DMS53 treated with DMSO at 0.1 percent for 48 hours (cell line): ENCODE measurements around the gene PCBD2.

ENCODE experiments used
- DNase-seq: peaks from one replicate; lab custom pipeline; 2025; ENCODE audit not compliant: unreplicated experiment; lab: John Stamatoyannopoulos, UW

Gene PCBD2

DNA sequence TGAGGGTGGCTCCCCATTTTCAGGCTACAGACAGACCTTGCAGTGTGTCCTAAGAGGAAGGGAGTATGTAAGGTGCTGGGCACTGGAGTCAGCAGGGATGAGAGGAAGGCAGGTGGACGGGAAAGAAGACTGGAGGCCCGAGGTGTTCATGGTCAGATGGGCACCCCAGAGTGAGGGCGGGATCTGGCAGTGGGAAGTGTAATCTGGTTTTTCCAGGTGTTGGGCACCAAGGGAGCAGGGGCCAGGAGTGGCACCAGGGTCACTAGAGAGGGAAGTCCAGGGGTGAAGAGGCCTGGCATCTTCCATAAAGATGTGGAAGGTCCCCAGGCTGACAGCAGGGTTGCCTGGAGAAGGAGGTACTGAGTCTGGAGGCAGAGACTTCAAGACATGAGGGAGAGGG is 99.4 kb downstream of the PCBD2 start:
- no peak for DNase-seq

DNA sequence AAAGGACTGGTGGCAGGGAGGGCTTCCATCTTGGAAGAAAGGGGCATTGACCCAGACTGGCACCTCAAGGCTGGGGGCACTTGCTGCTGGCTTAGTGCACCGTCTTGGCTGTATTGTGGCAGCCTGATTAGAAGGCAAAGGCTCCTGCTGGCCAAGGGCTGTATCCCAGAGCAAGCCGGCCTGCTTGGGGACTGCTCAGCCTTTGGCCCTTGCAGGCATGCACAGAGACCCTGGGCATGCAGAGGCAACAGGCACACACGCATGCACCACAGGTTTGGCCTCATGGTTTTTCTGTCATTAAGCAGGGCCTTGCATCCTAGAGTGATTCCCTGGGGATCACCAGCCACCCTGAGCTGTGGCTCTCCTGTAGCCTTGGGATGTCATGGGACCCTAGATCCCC is 100.1 kb downstream of the PCBD2 start:
- no peak for DNase-seq

DNA sequence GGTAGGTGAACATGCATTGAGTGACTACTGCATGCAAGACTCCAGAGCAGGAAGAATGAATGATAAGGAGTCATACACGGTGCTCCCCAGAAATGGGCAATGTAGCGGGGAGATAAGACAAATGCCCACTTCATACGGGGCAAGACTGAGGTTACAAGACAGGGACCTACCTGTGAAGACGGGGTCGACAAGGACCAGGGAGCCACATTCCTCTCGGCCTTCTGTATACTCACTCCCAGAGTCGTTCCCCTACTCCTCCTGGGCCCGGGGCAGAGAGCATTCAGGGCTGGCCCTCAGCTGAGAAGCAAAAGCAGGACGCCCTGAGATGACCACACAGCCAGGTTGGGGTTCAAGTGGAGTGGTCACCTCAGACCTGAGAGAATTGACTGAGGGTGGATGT is 102.4 kb downstream of the PCBD2 start:
- no peak for DNase-seq

DNA sequence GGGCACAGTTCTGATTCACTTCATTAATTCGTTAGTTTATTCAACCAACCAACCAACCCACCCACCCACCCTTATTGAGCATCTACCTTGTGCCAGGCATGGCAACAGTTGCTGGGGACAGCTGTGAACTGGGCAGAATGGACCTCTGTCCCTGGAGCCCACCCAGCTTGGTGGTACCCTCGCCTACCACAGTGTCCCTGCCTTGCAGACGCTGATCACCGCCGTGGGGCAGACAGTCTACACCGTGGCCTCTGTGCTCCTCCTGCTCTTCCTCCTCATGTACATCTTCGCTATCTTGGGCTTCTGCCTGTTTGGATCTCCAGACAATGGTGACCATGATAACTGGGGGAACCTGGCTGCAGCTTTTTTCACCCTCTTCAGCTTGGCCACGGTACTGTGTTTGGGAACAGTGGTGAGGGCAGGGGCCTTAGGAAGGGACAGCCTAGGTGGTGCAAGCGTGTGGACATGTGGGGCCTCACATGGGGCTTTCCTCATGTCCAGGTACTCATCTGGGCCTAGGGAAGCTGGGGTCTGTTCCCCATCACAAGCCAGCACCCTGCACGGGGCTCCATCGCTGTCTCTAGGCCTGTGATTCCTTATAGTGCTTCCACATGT is 102.9 kb downstream of the PCBD2 start:
- DNase-seq, result no peak

DNA sequence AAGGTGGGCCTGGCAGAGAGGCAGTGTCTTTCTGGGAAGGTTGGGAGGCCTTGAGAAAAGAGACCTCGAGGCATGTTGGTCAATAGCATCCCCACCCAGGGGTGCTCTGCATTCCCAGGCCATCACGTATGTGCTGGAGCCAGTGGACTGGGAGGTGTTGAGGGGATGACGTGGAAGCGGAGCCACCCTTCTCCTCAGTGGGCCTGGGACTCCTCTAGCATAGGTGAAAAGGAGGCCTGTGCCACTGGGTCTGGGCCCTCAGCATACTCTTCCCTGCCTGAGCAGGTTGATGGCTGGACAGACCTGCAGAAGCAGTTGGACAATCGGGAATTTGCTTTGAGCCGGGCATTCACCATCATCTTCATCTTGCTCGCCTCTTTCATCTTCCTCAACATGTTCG is 103.6 kb downstream of the PCBD2 start:
- no peak for DNase-seq

DNA sequence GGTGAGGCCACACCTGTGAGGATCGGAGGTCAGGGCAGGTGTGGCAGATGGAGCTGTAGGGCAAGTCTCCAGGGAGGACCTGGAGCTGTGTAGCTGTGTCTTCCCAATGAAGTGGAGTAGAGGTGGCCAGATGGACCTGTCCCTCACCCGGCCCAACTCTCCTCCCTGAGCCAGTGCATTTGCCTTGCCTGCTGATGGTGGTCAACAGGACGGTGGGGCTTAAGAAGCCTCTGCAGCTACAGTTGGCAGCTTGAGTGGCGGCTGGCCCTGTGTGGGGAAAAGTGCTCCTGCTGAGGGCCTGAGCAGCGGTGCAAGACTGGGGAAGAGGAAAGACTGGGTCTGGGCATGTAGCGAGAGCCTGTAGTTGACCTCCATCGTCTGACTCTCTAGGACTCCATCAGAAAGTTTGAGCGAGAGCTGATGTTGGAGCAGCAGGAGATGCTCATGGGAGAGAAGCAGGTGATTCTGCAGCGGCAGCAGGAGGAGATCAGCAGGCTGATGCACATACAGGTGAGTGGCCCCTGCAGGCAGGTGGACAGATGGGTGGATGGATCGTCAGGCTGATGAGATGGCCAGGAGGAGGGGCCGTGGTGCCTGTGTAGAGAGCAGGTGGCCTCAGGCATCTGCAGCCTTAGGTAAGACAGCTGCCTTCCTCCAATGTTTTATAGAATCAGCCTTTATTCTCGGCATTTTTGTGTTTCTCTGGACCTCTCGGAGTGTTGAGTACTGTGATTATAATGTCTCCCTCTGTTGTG is 104.2 kb downstream of the PCBD2 start:
- peak; percentile 95 for DNase-seq

DNA sequence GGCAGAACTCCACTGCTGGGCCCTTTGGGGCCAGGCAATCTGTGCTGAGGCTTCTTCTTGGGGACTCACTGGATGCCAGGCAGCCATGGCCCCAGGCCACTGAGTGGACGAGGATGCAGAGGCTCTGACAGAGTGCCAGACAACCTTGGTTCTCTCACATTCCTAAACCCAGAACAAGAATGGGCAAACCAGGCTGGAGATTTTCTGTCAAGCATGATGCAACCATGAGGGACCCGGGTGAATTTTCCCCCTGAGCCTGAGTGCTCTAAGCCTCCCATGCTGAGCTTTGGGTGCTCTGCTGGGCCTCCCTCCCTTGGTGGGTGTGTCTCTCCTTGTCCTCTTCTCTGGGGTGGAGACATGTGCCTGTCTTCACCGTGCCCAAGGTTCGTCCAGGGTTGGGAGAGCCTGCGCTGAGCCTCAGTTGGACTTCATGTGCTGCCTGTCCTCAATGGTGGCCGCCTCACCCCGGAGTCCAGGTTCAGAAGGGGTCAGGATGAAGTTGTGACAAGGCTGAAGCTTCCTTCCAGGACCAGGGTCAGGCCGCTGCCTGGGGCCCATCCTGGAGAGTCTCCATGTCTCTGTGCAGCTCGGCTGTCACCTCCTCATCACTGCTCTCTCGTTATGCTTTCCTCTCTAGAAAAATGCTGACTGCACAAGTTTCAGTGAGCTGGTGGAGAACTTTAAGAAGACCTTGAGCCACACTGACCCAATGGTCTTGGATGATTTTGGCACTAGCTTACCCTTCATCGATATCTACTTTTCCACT is 105.0 kb downstream of the PCBD2 start:
- peak; percentile 48 for DNase-seq

DNA sequence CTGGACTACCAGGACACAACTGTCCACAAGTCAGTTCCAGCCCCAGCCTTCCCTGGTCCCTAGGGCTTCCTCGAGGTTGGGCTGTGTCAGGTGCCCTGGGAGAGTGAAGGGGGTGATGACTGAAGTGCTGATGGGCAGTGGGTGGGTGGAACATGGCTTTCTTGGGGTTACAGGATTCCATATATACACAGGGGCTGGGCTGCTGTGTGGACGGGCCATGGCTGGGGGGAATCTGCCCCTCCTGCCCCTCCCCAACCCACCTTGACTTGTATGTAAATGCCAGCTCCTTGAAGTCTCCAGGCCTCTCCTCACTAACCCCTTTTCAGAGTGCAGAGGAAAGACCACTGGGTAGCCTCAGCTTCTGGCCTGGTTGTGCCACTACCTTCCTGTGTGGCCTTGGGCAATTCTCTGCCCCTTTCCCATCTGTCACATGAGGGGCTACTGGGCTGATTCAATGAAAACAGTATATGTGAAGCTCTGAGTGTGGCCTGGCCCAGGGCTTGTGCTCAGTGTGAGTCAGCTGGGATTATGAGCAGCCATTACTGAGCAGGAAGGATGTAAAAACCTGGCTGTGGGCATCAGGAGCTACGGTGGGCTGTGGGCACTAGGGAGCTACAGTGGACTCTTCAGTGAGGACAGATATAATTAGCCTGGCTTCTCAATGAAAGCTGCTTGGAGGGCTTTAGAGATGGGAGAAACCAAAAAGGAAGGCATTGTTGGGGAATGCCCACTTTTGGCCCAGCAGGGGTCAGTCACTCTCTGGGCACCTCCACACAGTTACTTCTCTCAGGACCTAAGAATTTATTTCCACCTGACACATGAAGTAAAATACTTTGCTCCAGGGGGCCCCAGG is 105.8 kb downstream of the PCBD2 start:
- no peak for DNase-seq

DNA sequence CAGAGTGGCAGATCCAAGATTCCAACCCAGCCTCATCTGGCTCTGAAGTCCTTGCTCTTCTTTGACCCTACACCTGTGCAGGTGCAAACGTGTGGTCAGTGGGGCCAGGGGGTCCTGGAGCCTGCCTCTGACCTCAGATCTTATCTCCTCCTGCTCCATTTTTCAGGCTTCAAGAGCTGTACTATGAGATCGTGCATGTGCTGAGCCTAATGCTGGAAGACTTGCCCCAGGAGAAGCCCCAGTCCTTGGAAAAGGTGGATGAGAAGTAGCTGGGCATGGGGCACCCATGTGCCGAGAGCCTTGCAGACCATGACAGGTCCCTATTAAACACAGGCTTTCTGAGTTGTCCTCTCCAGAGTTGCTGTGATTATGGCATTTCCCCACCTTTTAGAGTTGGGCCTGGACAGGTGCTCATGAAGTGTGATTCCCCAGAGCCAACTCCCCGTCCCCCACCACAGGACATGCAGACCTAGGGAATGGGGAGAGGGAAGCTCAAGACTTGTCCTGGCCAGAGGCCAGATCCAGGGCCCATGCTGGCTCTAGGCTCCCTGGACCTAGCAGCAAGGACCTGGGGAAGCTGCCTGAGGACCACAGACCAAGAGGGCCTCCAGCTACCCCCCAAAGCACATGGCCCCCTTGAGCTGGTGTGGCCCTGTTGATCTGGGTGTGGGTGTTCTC is 106.6 kb downstream of the PCBD2 start:
- DNase-seq, result no peak

DNA sequence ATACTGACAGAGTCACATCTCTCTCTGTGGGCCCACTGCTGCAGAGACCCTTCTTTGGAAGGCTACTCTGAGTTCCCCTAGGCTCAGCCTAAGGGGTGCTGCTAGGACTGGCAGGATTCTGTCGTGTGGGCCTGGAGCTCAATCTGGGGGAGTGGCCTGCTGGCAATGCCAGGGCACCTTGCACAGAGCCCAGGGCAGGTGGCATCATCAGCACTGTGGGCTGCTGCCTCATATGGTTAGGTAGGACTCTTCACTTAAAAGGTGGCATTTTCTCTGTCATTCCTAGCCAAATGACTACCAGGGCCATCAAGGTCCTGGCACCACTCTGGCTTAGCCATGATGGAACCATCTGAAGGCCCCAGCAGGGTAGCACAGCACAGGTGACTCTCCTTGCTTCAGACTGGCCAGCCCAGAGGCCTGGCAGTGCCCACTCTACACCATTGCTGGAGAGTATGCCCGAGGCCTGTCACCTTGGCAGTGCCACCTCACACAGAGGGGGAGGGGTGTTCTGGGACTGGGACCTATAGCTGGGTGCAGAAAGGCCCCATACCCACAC is 107.2 kb downstream of the PCBD2 start:
- DNase-seq, result no peak
